ENCODE data around the gene KDM1B.
"Not testable (repeated sequence)": the region's sequence is repeated elsewhere in the genome, so short reads cannot be mapped to it uniquely, and the experiment has no call there.

Gene KDM1B

DNA sequence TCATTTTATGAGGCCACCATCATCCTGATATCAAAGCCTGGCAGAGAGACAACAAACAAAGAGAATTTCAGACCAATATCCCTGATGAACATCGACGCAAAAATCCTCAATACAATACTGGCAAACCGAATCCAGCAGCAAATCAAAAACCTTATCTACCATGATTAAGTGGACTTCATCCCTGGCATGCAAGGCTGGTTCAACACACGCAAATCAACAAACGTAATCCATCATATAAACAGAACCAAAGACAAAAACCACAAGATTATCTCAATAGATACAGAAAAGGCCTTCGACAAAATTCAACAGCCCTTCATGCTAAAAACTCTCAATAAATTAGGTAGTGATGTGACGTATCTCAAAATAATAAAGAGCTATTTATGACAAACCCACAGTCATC lies 76.6 kb downstream of the KDM1B start:
- not testable (repeated sequence) for DNase-seq (ENCODE audit: low spot score)

DNA sequence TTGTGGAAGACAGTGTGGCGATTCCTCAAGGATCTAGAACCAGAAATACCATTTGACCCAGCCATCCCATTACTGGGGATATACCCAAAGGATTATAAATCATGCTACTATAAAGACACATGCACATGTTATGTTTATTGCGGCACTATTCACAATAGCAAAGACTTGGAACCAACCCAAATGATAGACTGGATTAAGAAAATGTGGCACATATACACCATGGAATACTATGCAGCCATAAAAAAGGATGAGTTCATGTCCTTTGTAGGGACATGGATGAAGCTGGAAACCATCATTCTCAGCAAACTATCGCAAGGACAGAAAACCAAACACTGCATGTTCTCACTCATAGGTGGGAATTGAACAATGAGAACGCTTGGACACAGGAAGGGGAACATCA lies 78.5 kb downstream of the KDM1B start:
- not testable (repeated sequence) for DNase-seq (ENCODE audit: low spot score)

DNA sequence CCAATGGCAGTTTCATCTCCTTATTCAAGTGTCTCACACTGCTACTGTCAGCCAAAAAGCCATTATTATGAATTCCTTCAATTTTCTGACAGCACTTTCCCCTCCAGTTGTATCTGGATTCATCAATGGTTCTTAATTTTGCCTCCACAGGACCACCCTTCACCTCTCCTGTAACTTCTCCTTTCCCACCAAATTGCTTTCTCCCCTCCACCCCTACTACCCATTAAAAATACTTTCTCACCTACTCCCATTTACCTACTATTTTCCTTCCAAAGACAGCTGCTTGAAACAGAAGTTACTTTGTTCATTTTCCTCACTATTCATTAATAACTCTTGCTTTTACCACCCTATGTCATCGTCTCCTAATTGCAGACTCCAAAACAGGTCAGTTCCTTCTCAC lies 79.3 kb downstream of the KDM1B start:
- no peak for DNase-seq (ENCODE audit: low spot score)

DNA sequence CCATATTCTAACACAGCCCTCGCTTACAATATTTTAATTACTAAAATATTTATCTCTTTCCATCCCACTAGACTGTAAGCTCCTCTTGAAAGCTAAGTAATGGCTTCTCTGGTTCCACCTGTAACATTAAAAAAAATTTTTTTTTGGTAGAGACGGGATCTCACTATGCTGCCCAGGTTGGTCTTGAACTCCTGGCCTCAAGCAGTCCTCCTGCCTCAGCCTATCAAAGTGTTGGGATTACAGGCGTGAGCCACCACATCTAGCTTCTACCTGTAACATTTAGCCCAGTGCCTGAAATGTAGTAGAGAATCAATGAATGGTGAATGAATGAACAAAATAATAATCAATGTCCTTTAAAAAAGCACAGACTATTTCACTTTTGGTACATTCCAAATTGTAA lies 80.3 kb downstream of the KDM1B start:
- no peak for DNase-seq (ENCODE audit: low spot score)

DNA sequence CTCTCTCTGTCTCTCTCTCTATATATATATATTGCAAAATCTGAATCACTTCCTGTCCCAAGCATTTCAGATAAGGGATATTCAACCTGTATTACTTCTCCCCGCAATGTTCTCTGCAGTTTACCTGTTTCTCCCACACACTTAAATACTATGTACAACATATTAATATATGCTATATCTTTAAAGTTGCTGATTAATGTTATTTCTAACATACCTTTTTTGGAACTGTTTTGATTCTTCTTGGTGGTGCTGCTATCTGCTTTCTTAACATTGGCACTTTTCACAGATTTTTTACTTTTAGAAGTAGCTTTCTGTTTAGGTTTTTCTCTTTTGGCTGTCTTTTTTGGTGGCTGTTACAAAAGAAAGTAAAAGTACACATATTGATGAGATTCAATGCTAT lies 81.9 kb downstream of the KDM1B start:
- no peak for DNase-seq (ENCODE audit: low spot score)

DNA sequence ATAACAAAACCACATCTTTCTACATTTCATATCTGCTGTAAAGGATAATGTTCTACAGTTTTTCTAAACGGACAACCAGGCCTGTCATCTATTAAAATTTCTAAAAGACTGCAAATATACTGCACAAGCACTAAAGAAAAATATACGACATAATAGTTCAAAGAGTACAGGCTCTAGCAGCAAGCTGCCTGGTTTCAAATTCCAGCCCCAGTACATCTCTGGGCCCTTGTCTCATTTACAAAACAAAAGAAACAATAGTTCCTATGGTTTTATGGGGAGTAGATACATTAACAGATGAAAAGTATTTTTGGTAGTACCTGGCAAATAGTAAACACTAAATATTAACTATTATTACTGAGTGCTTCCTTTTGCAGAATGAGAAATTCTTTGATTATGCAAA lies 85.0 kb downstream of the KDM1B start:
- no peak for DNase-seq (ENCODE audit: low spot score)

DNA sequence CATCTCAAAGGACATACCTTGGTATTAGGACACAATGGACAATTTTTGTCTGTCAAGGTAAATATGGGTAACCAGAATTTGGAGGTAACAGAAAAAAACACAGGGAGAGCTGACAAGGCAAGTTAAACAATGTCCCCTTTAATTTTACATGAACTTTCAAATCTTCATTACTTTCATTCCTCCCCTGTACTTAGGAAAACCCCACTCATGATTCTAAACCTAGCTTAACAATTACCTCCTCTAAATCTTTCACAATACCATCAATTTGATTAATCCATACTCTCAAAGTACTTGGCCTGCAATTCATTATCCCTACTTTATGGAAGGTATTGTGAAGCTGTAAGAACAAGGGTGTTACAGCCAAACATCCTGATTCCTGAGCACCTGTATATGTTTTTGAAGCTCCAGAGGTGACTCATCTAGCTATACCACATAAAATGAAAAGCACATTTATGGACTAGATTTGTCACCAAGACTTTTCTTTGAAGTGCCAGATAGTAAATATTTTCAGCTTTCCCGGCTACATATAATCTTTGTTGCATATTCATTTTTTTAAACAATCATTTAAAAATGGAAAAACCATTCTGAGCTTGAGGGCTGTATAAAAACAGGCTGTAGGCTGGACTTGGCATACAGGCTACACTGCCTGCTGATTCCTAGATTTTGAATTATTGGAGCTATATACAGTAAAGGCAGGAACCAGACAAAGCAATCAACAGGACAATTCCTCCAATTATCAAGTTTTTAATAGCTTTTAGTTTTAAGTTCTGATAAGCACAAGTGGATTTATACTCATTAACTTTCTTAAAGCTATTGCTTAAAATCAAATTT lies 86.2 kb downstream of the KDM1B start:
- DNase-seq (ENCODE audit: low spot score), result no peak

DNA sequence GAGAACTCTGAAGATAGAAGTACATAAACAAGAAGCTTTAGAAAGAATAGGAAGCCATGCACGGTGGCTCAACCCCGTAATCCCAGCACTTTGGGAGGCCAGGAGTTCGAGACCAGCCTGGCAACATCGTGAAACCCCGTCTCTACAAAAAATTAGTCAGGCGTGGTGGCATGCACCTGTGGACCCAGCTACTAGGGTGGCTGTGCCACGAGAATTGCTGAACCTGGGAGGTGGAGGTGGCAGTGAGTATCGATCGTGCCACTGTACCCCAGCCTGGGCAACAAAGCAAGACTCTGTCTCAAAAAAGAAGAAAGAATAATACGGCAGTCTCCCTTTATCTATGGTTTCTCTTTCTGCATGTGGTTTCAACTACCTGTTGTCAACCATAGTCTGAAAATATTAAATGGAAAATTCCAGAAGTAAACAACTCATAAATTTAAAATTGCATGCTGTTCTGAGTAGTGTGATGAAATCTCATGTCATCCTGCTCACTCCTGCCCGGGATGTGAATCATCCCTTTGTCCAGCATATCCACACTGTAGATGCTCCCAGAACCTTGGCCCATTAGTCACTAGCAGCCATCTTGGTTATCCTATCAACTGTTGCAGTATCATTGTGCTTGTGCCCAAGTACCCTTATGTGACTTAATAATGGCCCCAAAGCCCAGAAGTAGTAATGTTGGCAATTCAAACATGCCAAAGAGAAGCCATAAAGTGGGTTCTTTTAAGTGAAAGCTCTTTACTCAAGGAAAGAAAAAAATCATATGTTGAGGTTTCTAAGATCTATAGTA lies 87.0 kb downstream of the KDM1B start:
- peak; percentile 32 for DNase-seq (ENCODE audit: low spot score)

DNA sequence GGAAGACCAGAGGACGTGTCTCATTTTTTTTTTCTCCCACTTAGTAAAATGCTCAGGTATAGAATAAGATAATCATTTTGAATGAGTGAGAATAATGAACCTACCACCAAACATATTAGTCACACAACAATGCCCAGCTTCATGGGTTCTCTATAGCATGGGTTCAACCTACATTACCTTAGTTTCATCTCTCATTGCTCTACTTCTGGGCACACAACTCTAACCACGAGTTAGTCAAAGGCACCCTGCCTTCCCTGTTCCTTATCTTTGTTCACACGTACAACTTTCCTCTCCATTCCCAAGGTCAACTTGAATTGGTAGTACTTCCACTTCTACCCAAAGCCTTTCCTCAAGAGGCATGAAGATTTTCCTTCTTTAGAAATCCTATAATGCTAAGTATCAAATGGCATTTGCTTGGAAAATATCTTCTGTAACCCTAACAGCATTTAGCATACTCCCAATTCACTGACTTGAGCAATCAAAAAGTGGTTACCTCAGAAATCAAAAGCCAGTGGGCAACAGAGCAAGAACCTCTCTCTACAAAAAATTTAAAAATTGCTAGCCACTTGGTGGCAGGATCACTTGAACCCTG lies 88.2 kb downstream of the KDM1B start:
- DNase-seq (ENCODE audit: low spot score), result no peak

DNA sequence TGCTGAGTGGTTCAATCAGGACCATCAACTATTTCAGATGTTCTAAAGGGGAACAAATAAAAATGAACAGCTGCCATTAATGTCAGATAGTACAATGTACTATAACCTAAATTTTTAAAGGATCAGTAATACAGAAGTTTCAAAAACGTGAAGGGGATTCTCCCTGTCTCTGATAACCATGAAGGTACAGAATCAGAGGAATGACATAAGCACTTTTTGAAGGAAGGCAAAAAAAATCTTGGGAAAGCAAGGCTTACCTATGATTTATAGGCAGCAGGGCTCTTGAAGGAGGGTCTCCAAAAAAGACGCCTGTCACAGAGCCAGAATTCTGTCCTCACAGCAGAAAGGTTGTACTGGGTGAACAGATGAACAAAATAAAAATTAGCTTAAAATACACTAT lies 89.0 kb downstream of the KDM1B start:
- DNase-seq (ENCODE audit: low spot score), result no peak

DNA sequence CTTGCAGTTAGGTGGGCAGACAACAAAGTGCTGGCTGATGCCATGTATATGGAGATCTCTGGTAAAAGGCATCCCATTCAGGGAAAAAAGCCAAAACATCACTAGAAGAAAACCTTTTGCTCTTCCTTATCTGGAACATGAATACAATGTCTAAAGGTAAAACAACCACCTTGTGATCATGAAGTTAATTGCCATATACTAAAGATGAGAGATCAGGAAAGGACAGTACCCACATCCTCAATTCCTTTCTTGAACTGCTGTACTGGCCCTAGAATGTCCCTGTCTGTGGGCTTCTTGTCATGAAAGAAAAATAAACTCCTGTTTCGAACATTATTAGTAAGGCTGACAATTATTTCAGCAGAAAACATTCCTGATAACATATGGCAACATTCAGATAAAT lies 89.9 kb downstream of the KDM1B start:
- DNase-seq (ENCODE audit: low spot score), result no peak

DNA sequence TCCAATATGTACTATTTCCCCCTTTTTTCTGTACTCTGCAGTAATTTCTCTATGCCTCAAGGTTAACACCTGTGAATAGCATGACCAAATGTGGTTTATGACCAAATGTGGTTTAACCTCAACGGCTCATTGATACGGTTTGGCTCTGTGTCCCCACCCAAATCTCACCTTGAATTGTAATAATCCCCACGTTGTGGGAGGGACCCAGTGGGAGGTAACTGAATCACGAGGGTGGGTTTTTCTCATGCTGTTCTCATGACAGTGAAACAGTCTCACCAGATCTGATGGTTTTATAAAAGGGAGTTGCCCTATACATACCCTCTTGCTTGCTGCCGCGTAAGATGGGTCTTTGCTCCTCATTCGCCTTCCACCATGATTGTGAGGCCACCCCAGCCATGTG lies 90.4 kb downstream of the KDM1B start:
- DNase-seq (ENCODE audit: low spot score), result no peak

DNA sequence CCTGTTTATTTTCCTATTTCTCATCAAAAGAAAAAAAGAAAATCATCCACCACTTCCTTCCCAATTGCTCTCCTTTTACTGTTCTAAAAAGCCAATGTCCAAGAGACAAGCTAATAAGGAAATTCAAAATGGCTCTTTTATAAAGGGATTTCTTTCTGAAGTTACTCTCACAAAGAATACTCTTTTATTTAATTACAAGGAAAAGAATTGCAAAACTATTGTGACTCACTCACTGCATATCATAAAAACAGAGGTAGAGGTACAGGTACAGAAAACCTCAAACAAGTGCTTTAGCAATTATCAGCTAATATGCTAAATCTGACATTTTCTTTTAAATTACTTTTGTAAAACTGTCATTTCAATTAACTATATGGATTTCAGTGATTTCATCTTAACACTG lies 91.0 kb downstream of the KDM1B start:
- no peak for DNase-seq (ENCODE audit: low spot score)

DNA sequence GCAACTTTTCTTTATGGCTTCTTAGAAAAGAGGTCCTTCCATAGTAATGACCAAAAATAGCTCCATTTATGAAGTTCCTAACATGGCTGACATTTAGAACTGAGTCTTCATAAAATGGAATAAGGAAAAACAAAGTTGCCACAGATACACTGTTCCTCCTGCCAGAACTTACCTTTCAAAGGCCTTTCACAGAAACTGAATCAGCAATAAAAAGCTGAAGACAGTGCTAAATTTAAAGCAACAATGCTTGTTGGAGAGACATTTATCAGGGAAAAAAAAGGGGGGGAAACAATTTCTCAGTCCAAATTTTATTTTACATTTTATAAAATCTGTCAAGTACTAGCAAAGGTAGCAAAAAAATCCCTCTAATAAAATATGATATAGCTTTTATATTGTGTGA lies 91.8 kb downstream of the KDM1B start:
- no peak for DNase-seq (ENCODE audit: low spot score)

DNA sequence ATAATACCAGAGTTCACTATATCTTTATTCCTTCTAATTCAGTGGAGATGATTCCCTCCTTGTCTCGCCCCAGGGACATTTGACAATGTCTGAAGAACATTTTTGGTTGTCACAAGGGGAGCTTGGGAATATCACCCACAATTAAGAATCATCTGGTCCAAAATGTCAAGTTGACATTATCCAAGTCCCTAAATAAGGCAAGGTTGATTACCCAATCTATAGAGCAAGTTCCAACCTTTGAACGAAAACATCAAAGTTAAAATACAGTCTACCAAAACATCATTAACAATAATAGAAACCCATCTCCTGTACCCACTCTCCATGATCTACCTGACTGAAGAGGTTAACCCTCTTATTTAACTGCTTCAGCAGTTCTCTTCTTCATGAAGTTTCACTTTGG lies 93.5 kb downstream of the KDM1B start:
- no peak for DNase-seq (ENCODE audit: low spot score)

DNA sequence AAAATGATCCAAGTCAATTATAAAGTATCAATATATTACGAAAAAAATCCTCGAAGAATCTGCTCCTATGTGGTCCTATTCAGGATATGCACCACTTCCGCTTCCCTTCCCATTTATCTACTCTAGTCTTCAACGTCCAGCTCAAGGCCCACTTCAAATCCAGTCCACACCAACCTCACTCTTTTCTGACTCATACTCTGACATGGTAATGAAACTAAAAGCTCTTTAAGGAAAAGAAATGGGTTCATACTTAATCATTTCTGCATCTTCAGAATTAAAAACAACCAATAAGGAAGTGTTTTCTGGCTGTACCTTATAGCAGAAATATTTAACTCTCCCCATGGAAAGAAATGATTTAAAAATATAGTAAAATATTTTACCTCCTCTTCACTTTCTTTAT lies 94.0 kb downstream of the KDM1B start:
- DNase-seq (ENCODE audit: low spot score), result no peak

DNA sequence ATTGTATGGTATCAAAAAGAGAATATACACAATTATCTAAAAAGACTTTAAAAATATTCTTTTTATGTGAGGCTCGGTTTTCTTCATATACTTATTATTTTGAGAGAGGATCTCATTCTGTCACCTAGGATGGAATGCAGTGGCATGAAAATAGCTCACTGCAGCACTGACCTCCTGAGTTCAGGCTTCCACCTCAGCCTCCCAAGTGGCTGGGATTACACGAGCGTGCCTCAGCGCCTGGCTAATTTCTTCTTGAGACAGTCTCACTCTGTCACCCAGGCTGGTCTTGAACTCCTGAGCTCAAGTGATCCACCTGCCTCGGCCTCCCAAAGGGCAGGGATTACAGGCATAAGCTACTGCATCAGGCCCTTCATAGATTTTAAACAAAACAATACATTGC lies 98.4 kb downstream of the KDM1B start:
- DNase-seq (ENCODE audit: low spot score), result no peak

DNA sequence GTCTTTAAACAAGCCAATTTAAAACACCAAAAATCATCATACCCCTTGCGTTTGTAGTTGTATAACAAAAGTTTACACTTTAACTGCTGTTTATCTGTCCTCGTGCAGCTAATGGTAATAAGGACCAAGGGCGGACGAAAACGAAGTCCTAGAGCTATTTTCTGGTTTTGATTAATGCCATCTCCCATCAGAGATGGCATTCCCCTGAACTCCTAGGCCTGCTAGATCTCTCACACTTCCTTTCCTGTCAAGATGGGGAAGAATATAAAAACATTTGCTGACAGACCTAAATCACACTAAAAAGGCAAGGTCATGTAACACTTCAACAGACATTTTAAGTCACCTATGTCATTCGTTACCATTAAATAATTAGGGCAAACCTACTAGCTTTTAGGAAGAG lies 99.6 kb downstream of the KDM1B start:
- DNase-seq (ENCODE audit: low spot score), result no peak

DNA sequence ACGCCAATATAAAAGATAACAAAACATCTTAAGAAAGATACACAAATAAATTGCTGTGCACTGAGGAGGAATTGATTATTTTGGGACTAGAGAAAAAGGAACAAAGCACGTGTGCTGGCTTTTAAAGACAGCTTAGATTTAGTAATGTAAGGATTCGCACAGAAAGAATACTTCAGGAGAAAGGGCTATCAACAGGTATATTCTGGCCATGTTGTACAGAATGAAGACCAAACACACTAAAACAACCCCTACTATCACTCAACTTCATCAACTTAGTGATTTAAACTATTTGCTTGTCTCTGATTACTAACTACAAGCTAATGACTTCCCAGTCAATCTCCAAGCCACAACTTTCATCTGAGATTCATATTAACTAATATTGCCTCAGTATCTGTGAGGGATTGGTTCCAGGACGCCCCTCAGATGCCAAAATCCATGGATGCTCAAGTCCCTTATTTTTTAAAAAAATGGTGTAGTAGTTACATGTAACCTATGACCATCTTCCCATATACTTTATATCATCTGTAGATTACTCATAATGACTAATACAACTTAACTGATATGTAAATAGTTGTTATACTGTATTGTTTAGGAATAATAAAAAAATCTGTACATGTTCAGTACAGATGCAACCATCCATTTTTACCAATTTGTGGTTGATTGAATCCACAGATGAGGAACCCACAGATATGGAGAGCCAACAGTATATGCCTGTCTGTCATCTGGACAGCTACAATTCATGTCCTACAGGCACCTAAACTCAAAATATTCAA lies 104.6 kb downstream of the KDM1B start:
- no peak for DNase-seq (ENCODE audit: low spot score)

DNA sequence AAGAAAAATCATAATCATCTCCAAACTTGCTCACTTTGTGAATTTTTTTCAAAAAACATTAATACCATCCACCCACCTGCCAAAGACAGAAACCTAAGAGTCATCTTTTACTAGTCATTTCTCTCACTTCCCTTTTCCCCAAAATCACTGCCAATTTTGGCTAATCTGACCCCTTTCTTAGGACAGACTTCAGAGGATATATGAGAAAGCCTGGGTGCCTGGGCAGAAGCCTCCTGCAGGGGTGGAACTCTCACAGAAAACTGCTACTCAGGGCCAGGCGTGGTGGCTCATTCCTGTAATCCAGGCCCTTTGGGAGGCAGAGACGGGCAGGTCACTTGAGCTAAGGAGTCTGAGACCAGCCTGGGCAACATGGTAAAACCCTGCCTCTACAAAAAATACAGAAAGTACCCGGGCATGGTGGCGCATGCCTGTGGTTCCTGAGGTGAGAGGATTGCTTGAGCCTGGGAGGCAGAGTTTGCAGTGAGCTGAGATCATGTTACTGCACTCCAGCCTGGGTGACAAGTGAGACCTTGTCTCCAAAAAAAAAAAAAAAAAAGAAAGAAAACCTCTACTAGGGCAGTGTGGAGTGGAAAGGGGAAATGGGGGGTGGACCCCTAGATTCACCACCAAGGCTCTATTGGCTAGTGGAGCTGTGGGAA lies 105.4 kb downstream of the KDM1B start:
- no peak for DNase-seq (ENCODE audit: low spot score)

DNA sequence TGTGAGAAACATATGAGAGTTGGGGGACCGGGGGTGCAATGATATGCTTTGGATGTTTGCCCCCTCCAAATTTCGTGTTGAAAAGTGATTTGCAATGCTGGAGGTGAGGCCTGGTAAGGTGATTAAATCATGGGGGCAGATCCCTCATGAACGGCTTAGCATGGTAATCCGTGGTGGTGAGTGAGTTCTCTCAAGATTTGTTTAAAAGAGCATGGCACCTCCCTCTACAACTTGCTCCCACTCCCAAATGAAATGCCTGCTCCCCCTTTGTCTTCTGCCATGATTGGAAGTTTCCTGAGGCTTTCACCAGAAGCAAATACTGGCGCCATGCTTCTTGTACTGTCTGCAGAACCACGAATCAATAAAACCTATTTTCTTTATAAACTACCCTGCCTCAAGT lies 106.7 kb downstream of the KDM1B start:
- DNase-seq (ENCODE audit: low spot score), result no peak

All from AG08396 (cell line).